GM19023 (cell line): ENCODE measurements around the gene GRB10.
"Not testable (repeated sequence)": the region's sequence is repeated elsewhere in the genome, so short reads cannot be mapped to it uniquely, and the experiment has no call there.

Experiments used
- ATAC-seq: cut with Tn5 transposase; IDR thresholded peaks from one replicate; pipeline ENCODE4 v1.9.1; 2021; ENCODE audit warnings: mild to moderate bottlenecking, moderate library complexity; ENCODE audit not compliant: unreplicated experiment

The GRB10 gene

GRCh38 chr7:50558294-50559053 is 224.2 kb downstream of the GRB10 start:
- ATAC-seq, result no peak

GRCh38 chr7:50557099-50557498 is 225.6 kb downstream of the GRB10 start:
- ATAC-seq, result no peak

GRCh38 chr7:50556247-50556991 is 226.3 kb downstream of the GRB10 start:
- ATAC-seq, result no peak

- ATAC-seq, result no peak
Measured at GRCh38 chr7:50555594-50556140, 227.0 kb downstream of the GRB10 start.

GRCh38 chr7:50554431-50555322 is 228.0 kb downstream of the GRB10 start:
- ATAC-seq, result no peak

- no peak for ATAC-seq
Measured at GRCh38 chr7:50553973-50554372, 228.7 kb downstream of the GRB10 start.

GRCh38 chr7:50552921-50553320 is 229.8 kb downstream of the GRB10 start:
- ATAC-seq, result no peak

GRCh38 chr7:50552139-50552538 is 230.6 kb downstream of the GRB10 start:
- ATAC-seq, result no peak

- not testable (repeated sequence) for ATAC-seq
Measured at GRCh38 chr7:50545613-50546012, 237.1 kb downstream of the GRB10 start.

- ATAC-seq, result no peak
Measured at GRCh38 chr7:50544992-50545391, 237.7 kb downstream of the GRB10 start.

GRCh38 chr7:50543776-50544442 is 238.8 kb downstream of the GRB10 start:
- ATAC-seq, result no peak

GRCh38 chr7:50542132-50542531 is 240.6 kb downstream of the GRB10 start:
- no peak for ATAC-seq

GRCh38 chr7:50540785-50541579 is 241.7 kb downstream of the GRB10 start:
- ATAC-seq, result no peak
